GM06990 (cell line): ENCODE data around the gene FBXO3.

ENCODE experiments used
- DNase-seq: peaks from one replicate; pipeline ENCODE4 v3.0.0-alpha.2; 2011; ENCODE audit not compliant: insufficient read length; ENCODE audit errors: extremely low read depth
- H3K27me3 ChIP-seq: replicated peaks from 2 replicates; pipeline ENCODE4 v1.6.0; 2011; ENCODE audit warnings: low read length; ENCODE audit not compliant: control insufficient read depth, insufficient read depth
- H3K36me3 ChIP-seq: 2 replicates; pipeline ENCODE4 v1.5.1; 2011; ENCODE audit warnings: low read length; ENCODE audit not compliant: control insufficient read depth, insufficient read depth
- H3K4me3 ChIP-seq: replicated peaks from 2 replicates; pipeline ENCODE4 v1.5.1; 2011; ENCODE audit warnings: low read depth, mild to moderate bottlenecking, control low read depth, low read length
- TF ChIP-seq, protein P1 (sequence below): IDR thresholded peaks from 2 replicates; pipeline ENCODE4 v1.5.1; 2011; ENCODE audit warnings: low read length, control low read depth, mild to moderate bottlenecking, inconsistent platforms; ENCODE audit not compliant: insufficient read depth, poor library complexity, severe bottlenecking

FBXO3 gene

DNA sequence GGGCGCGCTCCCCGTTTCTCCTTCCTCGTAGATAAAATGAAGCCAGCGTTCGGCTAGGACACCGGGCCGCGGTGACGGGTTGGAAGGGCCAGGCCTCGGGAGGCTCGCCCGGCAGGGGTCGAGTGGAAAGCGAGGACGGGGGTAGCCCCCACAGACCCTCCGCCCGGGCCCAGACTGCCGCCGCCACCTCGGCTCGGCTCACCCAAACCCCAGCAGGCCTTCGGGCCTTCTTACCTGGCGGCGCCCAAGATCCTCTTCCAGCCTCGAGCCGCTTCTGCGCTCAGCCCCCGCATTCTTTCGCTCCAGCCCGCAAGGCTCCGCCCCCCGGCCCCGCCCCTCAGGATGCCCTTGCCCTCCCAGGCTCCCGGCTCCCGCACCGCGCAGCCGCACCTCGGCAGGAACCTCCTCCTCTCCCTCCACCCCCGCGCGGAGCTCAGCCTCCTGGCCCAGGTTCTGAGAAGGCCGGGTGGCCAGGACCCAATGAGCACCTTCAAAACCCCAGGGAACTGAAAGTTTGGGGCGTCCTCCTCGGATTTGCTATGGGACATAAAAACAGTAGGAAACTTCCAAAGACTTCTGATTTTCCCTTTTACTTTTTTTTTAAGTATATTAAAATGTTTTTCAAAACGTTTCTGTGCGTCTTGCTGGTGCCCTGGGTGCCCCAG lies 38.0 kb downstream of the FBXO3 start, which contains the start of gene CD59:
Gene CD59, minus strand, starts transcription at position 276 of the 665 bp plus-strand sequence. CDS start 13,978 bp downstream, outside the sequence.
- TF ChIP-seq, protein P1, sequence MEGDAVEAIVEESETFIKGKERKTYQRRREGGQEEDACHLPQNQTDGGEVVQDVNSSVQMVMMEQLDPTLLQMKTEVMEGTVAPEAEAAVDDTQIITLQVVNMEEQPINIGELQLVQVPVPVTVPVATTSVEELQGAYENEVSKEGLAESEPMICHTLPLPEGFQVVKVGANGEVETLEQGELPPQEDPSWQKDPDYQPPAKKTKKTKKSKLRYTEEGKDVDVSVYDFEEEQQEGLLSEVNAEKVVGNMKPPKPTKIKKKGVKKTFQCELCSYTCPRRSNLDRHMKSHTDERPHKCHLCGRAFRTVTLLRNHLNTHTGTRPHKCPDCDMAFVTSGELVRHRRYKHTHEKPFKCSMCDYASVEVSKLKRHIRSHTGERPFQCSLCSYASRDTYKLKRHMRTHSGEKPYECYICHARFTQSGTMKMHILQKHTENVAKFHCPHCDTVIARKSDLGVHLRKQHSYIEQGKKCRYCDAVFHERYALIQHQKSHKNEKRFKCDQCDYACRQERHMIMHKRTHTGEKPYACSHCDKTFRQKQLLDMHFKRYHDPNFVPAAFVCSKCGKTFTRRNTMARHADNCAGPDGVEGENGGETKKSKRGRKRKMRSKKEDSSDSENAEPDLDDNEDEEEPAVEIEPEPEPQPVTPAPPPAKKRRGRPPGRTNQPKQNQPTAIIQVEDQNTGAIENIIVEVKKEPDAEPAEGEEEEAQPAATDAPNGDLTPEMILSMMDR: no peak
- peak; percentile 91 for DNase-seq
- H3K27me3 ChIP-seq: no peaks in the 10 kb centered on the region
- H3K4me3 ChIP-seq: peak within 1 kb of the TSS; percentile 81
- H3K36me3 ChIP-seq: no peaks in the 10 kb centered on the region; the same call in none of the 2 replicates

GRCh38 chr11:33735271-33736147 lies 38.8 kb downstream of the FBXO3 start:
- H3K27me3 ChIP-seq: no peaks in the 10 kb centered on the region
- H3K4me3 ChIP-seq: peak overlapping the region; percentile 81
- H3K36me3 ChIP-seq: no peaks in the 10 kb centered on the region; the same call in none of the 2 replicates
- DNase-seq: peak; percentile 80
- TF ChIP-seq, protein P1: no peak

DNA sequence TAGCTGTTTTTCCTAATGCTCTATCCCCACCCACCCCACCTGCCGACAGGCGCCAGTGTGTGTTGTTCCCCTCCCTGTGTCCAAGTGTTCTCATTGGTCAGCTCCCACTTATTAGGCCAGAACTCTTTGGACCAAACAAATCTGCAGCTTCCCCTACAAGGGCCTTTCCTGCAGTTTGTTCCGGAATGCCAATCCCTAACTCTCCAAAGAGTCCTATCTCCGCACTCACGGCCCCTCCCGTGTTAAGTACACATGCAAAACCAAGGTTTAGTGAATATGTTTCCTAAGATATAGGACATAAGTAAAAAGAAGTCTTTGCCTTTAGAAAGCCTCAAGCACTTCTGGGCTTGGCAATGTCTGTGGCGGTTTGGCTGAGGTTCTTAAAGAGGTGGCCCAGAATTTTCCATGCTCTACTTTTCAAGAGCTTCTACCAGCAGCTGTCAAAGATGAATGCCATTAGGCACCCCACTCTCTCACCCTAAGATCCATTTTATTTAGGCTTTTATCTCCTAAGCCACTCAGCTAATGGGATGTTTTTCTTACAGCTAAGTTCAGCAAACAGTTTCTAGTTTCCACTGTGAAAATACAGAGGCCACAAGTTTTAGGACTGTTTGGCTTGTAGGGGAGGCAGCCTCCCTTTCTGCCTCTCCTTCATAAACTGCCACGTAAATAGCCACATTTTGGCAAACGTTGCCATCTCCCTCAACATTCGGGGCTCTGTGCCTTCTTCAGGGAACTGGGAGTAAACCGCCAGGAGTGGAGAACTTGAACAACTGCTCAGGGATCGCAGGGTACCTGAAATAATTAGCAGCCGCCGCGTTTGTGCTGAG lies 39.7 kb downstream of the FBXO3 start:
- no peaks in the 10 kb centered on the region for H3K27me3 ChIP-seq
- DNase-seq: no peak

GRCh38 chr11:33733980-33734379 lies 40.3 kb downstream of the FBXO3 start:
- no peak for DNase-seq
- Histone ChIP-seq H3K36me3 (no peaks in the 10 kb centered on the region; the same call in none of the 2 replicates), H3K27me3 (no peaks in the 10 kb centered on the region), H3K4me3 (no peak overlapping the region; the same call in 1 of the 2 replicates)
- TF ChIP-seq, protein P1: no peak

More for the DNA sequence above, 39.7 kb downstream of the FBXO3 start:
- Histone ChIP-seq H3K36me3 (no peaks in the 10 kb centered on the region; the same call in none of the 2 replicates), H3K4me3 (peak overlapping the region; percentile 81)
- TF ChIP-seq, protein P1: no peak
